CD8-positive, alpha-beta memory T cell (primary cell): Measurements from ENCODE around the gene DDX39B. TPM values are rescaled to one million over a fixed set of nuclear protein-coding genes. Genes with fewer than 3 reads are reported as not detected.
"Not testable (repeated sequence)": the region's sequence is repeated elsewhere in the genome, so short reads cannot be mapped to it uniquely, and the experiment has no call there.

Source experiments
- CTCF ChIA-PET: fragments of 350-600 bp; sonication (Branson Sonifier 250); formaldehyde crosslinking; loops from one replicate; lab custom pipeline; 2021; ENCODE audit warnings: antibody characterized with exemption; lab: Charles Lee
- POLR2A ChIA-PET: fragments of 350-600 bp; sonication (Branson Sonifier 250); formaldehyde crosslinking; loops from one replicate; lab custom pipeline; 2021; ENCODE audit warnings: antibody characterized with exemption; lab: Charles Lee
- DNase-seq, 5 donors: peaks; one replicate each; pipeline versions ENCODE4 v3.0.0 to v3.0.0-alpha.2; 2020 to 2022; ENCODE audit warnings: mixed read lengths in 1 of 5
- H3K27ac ChIP-seq: one replicate; pipeline ENCODE4 v1.7.0; 2013; ENCODE audit warnings: low read depth, mild to moderate bottlenecking, low read length, moderate library complexity
- H3K27me3 ChIP-seq: 2 replicates; pipeline ENCODE4 v1.7.0; 2013; ENCODE audit warnings: low read length, mild to moderate bottlenecking; ENCODE audit not compliant: insufficient read depth, poor library complexity, severe bottlenecking
- H3K36me3 ChIP-seq: 2 replicates; pipeline ENCODE4 v1.7.0; 2013; ENCODE audit warnings: mild to moderate bottlenecking, low read length, moderate library complexity; ENCODE audit not compliant: insufficient read depth
- H3K4me1 ChIP-seq: 2 replicates; pipeline ENCODE4 v1.7.0; 2013; ENCODE audit warnings: mild to moderate bottlenecking, low read length, moderate library complexity; ENCODE audit not compliant: insufficient read depth
- H3K4me3 ChIP-seq: 2 replicates; pipeline ENCODE4 v1.7.0; 2013; ENCODE audit warnings: mild to moderate bottlenecking, low read length
- H3K9me3 ChIP-seq: 2 replicates; pipeline ENCODE4 v1.7.0; 2013; ENCODE audit warnings: mild to moderate bottlenecking, low read length
- H3K27ac Mint-ChIP-seq, 8 donors: one replicate each; pipeline ENCODE4 v1.8.0; 2020 to 2021; ENCODE audit warnings: mixed read lengths in 8 of 8, mild to moderate bottlenecking in 6 of 8, inconsistent platforms in 3 of 8, moderate library complexity in 3 of 8
- H3K27me3 Mint-ChIP-seq, 2 donors: one replicate each; pipeline ENCODE4 v1.8.0; 2020 to 2021; ENCODE audit warnings: mixed read lengths in 2 of 2, mild to moderate bottlenecking in 1 of 2, moderate library complexity in 1 of 2
- H3K36me3 Mint-ChIP-seq, 3 donors: one replicate each; pipeline ENCODE4 v1.8.0; 2020 to 2021; ENCODE audit warnings: mixed read lengths in 3 of 3, inconsistent platforms in 1 of 3, mild to moderate bottlenecking in 1 of 3
- H3K4me1 Mint-ChIP-seq, 3 donors: one replicate each; pipeline ENCODE4 v1.8.0; 2020 to 2021; ENCODE audit warnings: mixed read lengths in 3 of 3, inconsistent platforms in 1 of 3, mild to moderate bottlenecking in 1 of 3
- H3K4me3 Mint-ChIP-seq, 7 donors: one replicate each; pipeline ENCODE4 v1.8.0; 2020 to 2021; ENCODE audit warnings: mixed read lengths in 7 of 7, mild to moderate bottlenecking in 6 of 7, moderate library complexity in 4 of 7, inconsistent platforms in 2 of 7
- H3K9me3 Mint-ChIP-seq, 5 donors: one replicate each; pipeline ENCODE4 v1.8.0; 2020 to 2022; ENCODE audit warnings: mixed read lengths in 5 of 5, mild to moderate bottlenecking in 3 of 5, moderate library complexity in 2 of 5, inconsistent platforms in 1 of 5
- polyA plus RNA-seq: library from polyadenylated mRNA; unstranded; fragments of 300-500 nt; fragmentation: Illumina TruSeq; gene quantifications from one replicate; pipeline ENCODE4 v1.2.3, GENCODE V29; 2021
- total RNA-seq, 2 experiments: library from RNA; stranded (reverse); gene quantifications; one replicate each; pipeline ENCODE4 v1.2.3, GENCODE V29; 2021

The DDX39B gene
- total RNA-seq (100 to 1,000 TPM; 643 to 658 TPM), polyA plus RNA-seq (85.7 TPM)

- CTCF ChIA-PET, result interaction anchor here (1.1 to 32.2 kb wide), 10 partner anchors 9 to 79 kb away, joined by 3 to 576 read pairs (median 6); partner anchors contain the start of genes LST1, LTB, MCCD1 and MICB
These were observed at the start of gene DDX39B for GRCh38 chr6:31541658-31542521. Gene DDX39B (minus strand): TSS chr6:31542003. CDS start chr6:31540532, 1,471 bp downstream.

GRCh38 chr6:31590691-31591090, 48.9 kb upstream of the DDX39B start:
- not testable (repeated sequence) for DNase-seq, H3K9me3 Mint-ChIP-seq, H3K36me3 ChIP-seq, H3K27me3 Mint-ChIP-seq, H3K9me3 ChIP-seq, H3K36me3 Mint-ChIP-seq, H3K4me3 ChIP-seq, H3K27ac ChIP-seq, H3K27me3 ChIP-seq
- H3K4me3 Mint-ChIP-seq, result peak overlapping the region in 4 of 7 donors; percentile 29 to 96 (median 88)
- CTCF ChIA-PET, result interaction anchor here (19.7 to 22.0 kb wide), 2 partner anchors 9 to 35 kb away, joined by 576 to 692 read pairs; partner anchors contain the start of genes ATP6V1G2, DDX39B, LST1 and LTA
- peaks cover 71% of the 10 kb centered on the region for H3K4me1 ChIP-seq
- H3K4me1 Mint-ChIP-seq, result peaks cover 56 to 90% (median 85%) of the 10 kb centered on the region in 3 donors
- POLR2A ChIA-PET, result interaction anchor here (1.8 kb wide), 1 partner anchor 9 kb away, joined by 5 read pairs; the partner anchor contains the start of gene LTB
- H3K27ac Mint-ChIP-seq, result peak overlapping the region in 7 of 8 donors; percentile 57 to 99 (median 88)

More at GRCh38 chr6:31541658-31542521, at the start of gene DDX39B:
- Histone ChIP-seq H3K27ac (peak within 1 kb of the TSS; percentile 100), H3K4me3 (peak within 1 kb of the TSS; percentile 100), H3K27me3 (no peaks in the 10 kb centered on the region), H3K36me3 (peaks cover 18% of the 10 kb centered on the region), H3K4me1 (peaks cover 49% of the 10 kb centered on the region), H3K9me3 (no peaks in the 10 kb centered on the region)
- H3K4me1 Mint-ChIP-seq, result peaks cover 59 to 61% (median 61%) of the 10 kb centered on the region in 3 donors
- H3K36me3 Mint-ChIP-seq, result peaks cover 9 to 43% (median 22%) of the 10 kb centered on the region in 3 donors
- no peaks in the 10 kb centered on the region for H3K27me3 Mint-ChIP-seq
- POLR2A ChIA-PET, result interaction anchor here (0.6 to 3.6 kb wide), 22 partner anchors 9 to 356 kb away, joined by 3 to 28 read pairs (median 5); partner anchors contain the start of genes C6orf47, EHMT2, GPANK1 and MCCD1
- peak within 1 kb of the TSS; percentile 96 to 99 (median 98) for H3K4me3 Mint-ChIP-seq
- peak within 1 kb of the TSS; percentile 99 to 100 (median 99) for H3K27ac Mint-ChIP-seq
- DNase-seq, result peak; percentile 90 to 97 (median 94)
- H3K9me3 Mint-ChIP-seq, result no peaks in the 10 kb centered on the region

- H3K27ac ChIP-seq, result no peak overlapping the region
- peak overlapping the region in 6 of 7 donors; percentile 48 to 84 (median 74) for H3K4me3 Mint-ChIP-seq
- H3K9me3 ChIP-seq, result no peaks in the 10 kb centered on the region
- H3K4me1 Mint-ChIP-seq, result peaks cover 60 to 97% (median 93%) of the 10 kb centered on the region in 3 donors
- no peaks in the 10 kb centered on the region for H3K9me3 Mint-ChIP-seq
- no peak for DNase-seq
- no peak overlapping the region for H3K4me3 ChIP-seq
- peaks cover 0 to 3% of the 10 kb centered on the region in 2 donors for H3K27me3 Mint-ChIP-seq
- POLR2A ChIA-PET, result no interaction called here
- no peaks in the 10 kb centered on the region for H3K36me3 ChIP-seq
- no peaks in the 10 kb centered on the region for H3K27me3 ChIP-seq
- H3K27ac Mint-ChIP-seq, result peak overlapping the region; percentile 57 to 99 (median 95)
- H3K36me3 Mint-ChIP-seq, result peaks cover 2 to 8% (median 8%) of the 10 kb centered on the region in 3 donors
- CTCF ChIA-PET, result interaction anchor here (17.7 to 22.0 kb wide), 3 partner anchors 3 to 33 kb away, joined by 576 to 692 read pairs (median 692); partner anchors contain the start of genes ATP6V1G2, DDX39B, LST1 and LTA
- peaks cover 77% of the 10 kb centered on the region for H3K4me1 ChIP-seq
These were observed 47.3 kb upstream of the DDX39B start for GRCh38 chr6:31588871-31589650.

- POLR2A ChIA-PET, result interaction anchor here (0.9 to 2.1 kb wide), 4 partner anchors 10 to 46 kb away, joined by 3 to 8 read pairs (median 5); partner anchors contain the start of genes DDX39B and TNF
- H3K27me3 ChIP-seq, result no peaks in the 10 kb centered on the region
- Mint-ChIP-seq H3K27ac (peak overlapping the region; percentile 87 to 99 (median 96)), H3K4me3 (peak overlapping the region; percentile 79 to 91 (median 82)), H3K4me1 (peaks cover 64 to 97% (median 91%) of the 10 kb centered on the region in 3 donors), H3K27me3 (peaks cover 0 to 1% of the 10 kb centered on the region in 2 donors), H3K36me3 (peaks cover 2 to 8% (median 8%) of the 10 kb centered on the region in 3 donors), H3K9me3 (no peaks in the 10 kb centered on the region)
- CTCF ChIA-PET, result interaction anchor here (17.7 to 22.0 kb wide), 3 partner anchors 4 to 32 kb away, joined by 576 to 692 read pairs (median 692); partner anchors contain the start of genes ATP6V1G2, DDX39B, LST1 and LTA
- peak overlapping the region; percentile 45 for H3K4me3 ChIP-seq
- no peak for DNase-seq
- H3K4me1 ChIP-seq, result peaks cover 77% of the 10 kb centered on the region
- H3K36me3 ChIP-seq, result no peaks in the 10 kb centered on the region
- no peaks in the 10 kb centered on the region for H3K9me3 ChIP-seq
- peak overlapping the region; percentile 17 for H3K27ac ChIP-seq
These were observed 46.3 kb upstream of the DDX39B start for GRCh38 chr6:31587791-31588777.

GRCh38 chr6:31586599-31587281, 44.9 kb upstream of the DDX39B start:
- Histone ChIP-seq H3K27me3 (no peaks in the 10 kb centered on the region), H3K4me3 (peak overlapping the region; percentile 40), H3K27ac (peak overlapping the region; percentile 18), H3K4me1 (peaks cover 74% of the 10 kb centered on the region), H3K36me3 (no peaks in the 10 kb centered on the region), H3K9me3 (no peaks in the 10 kb centered on the region)
- ChIA-PET POLR2A (interaction anchor here (0.7 to 2.1 kb wide), 6 partner anchors 9 to 124 kb away, joined by 3 to 8 read pairs (median 5); partner anchors contain the start of gene DDX39B), CTCF (interaction anchor here (1.5 to 22.0 kb wide), 5 partner anchors 5 to 311 kb away, joined by 3 to 692 read pairs (median 576); partner anchors contain the start of genes ATP6V1G2, DDX39B, EHMT2 and LST1)
- Mint-ChIP-seq H3K4me1 (peaks cover 67 to 97% (median 87%) of the 10 kb centered on the region in 3 donors), H3K9me3 (no peaks in the 10 kb centered on the region), H3K27me3 (peaks cover 0 to 1% of the 10 kb centered on the region in 2 donors), H3K27ac (peak overlapping the region; percentile 87 to 99 (median 96)), H3K4me3 (peak overlapping the region; percentile 62 to 90 (median 83)), H3K36me3 (peaks cover 8 to 14% (median 8%) of the 10 kb centered on the region in 3 donors)
- peak in 4 of 5 donors; percentile 33 to 56 (median 54) for DNase-seq

- ChIA-PET POLR2A (interaction anchor here (1.0 to 1.7 kb wide), 3 partner anchors 9 to 12 kb away, joined by 4 to 8 read pairs (median 7); no protein-coding TSS in a partner anchor), CTCF (interaction anchor here (1.5 to 22.0 kb wide), 5 partner anchors 5 to 312 kb away, joined by 3 to 692 read pairs (median 576); partner anchors contain the start of genes ATP6V1G2, DDX39B, EHMT2 and LST1)
- no peaks in the 10 kb centered on the region for H3K36me3 ChIP-seq
- no peaks in the 10 kb centered on the region for H3K9me3 ChIP-seq
- no peak for DNase-seq
- peaks cover 74% of the 10 kb centered on the region for H3K4me1 ChIP-seq
- peaks cover 0 to 1% of the 10 kb centered on the region in 2 donors for H3K27me3 Mint-ChIP-seq
- H3K4me1 Mint-ChIP-seq, result peaks cover 67 to 90% (median 80%) of the 10 kb centered on the region in 3 donors
- H3K4me3 ChIP-seq, result peak within 1 kb of the TSS; percentile 40
- no peaks in the 10 kb centered on the region for H3K9me3 Mint-ChIP-seq
- peak within 1 kb of the TSS; percentile 62 to 90 (median 83) for H3K4me3 Mint-ChIP-seq
- peak within 1 kb of the TSS; percentile 29 for H3K27ac ChIP-seq
- no peaks in the 10 kb centered on the region for H3K27me3 ChIP-seq
- H3K36me3 Mint-ChIP-seq, result peaks cover 11 to 21% (median 12%) of the 10 kb centered on the region in 3 donors
- H3K27ac Mint-ChIP-seq, result peak within 1 kb of the TSS; percentile 87 to 99 (median 96)
These were observed 44.2 kb upstream of the DDX39B start, which contains the start of gene LST1 for GRCh38 chr6:31586008-31586407. Gene LST1 (plus strand): TSS chr6:31586277. CDS start chr6:31587300, 1,023 bp downstream.
